H1 (cell line): ENCODE measurements around the gene NRXN3. TPM values are rescaled to one million over a fixed set of nuclear protein-coding genes. Genes with fewer than 3 reads are reported as not detected.
A peak's percentile ranks its signal among the peaks of the same experiment; 100 is the strongest.

Source experiments
- CTCF ChIA-PET: fragments of 300-600 bp; sonication (Branson Sonifier 250); formaldehyde crosslinking; loops from one replicate; lab custom pipeline; 2021; ENCODE audit not compliant: partially characterized antibody; lab: Charles Lee
- POLR2A ChIA-PET: fragments of 300-600 bp; sonication (Branson Sonifier 250); formaldehyde crosslinking; loops from one replicate; lab custom pipeline; 2021; ENCODE audit warnings: inconsistent platforms; ENCODE audit not compliant: partially characterized antibody; lab: Charles Lee
- DNase-seq, 2 experiments: peaks; one replicate each; pipeline versions ENCODE4 v3.0.0 to v3.0.0-alpha.2; 2010 to 2022; ENCODE audit warnings: low spot score in 2 of 2, low read depth in 1 of 2, mixed read lengths in 1 of 2
- FAIRE-seq: peaks from 2 replicates; lab custom pipeline; 2011; peaks lifted over from hg19 to GRCh38; lab: Jason Lieb, UNC
- H2AFZ ChIP-seq: 2 replicates; pipeline ENCODE4 v1.8.1; 2012; ENCODE audit warnings: low read length, inconsistent platforms
- H2AK5ac ChIP-seq: 2 replicates; pipeline ENCODE4 v1.6.1; 2013; ENCODE audit warnings: low read depth, low read length
- H2BK120ac ChIP-seq: replicated peaks from 2 replicates; pipeline ENCODE3; 2013; ENCODE audit warnings: low read depth, low read length, inconsistent platforms
- H2BK12ac ChIP-seq: 2 replicates; pipeline ENCODE4 v1.6.1; 2013; ENCODE audit warnings: low read depth, low read length
- H2BK15ac ChIP-seq: 2 replicates; pipeline ENCODE4 v1.6.1; 2013; ENCODE audit warnings: low read length
- H2BK20ac ChIP-seq: 2 replicates; pipeline ENCODE4 v1.6.1; 2013; ENCODE audit warnings: low read length
- H2BK5ac ChIP-seq: 2 replicates; pipeline ENCODE4 v1.6.1; 2013; ENCODE audit warnings: low read depth, low read length
- H3K14ac ChIP-seq: 2 replicates; pipeline ENCODE4 v1.6.1; 2013; ENCODE audit warnings: inconsistent platforms; ENCODE audit not compliant: insufficient read length
- H3K18ac ChIP-seq: 2 replicates; pipeline ENCODE4 v1.6.1; 2013; ENCODE audit warnings: low read length; ENCODE audit errors: extremely low read depth
- H3K23ac ChIP-seq: 2 replicates; pipeline ENCODE4 v1.6.1; 2013; ENCODE audit warnings: inconsistent platforms; ENCODE audit not compliant: insufficient read length
- H3K23me2 ChIP-seq: 2 replicates; pipeline ENCODE4 v1.6.1; 2013; ENCODE audit warnings: low read depth, low read length
- H3K27ac ChIP-seq: 2 replicates; pipeline ENCODE4 v1.6.1; 2011; ENCODE audit warnings: low read depth, low read length, inconsistent platforms
- H3K27me3 ChIP-seq, 4 experiments: replicated peaks in 1 of 4; 1 replicate in 1 of 4; 2 replicates in 3 of 4; pipeline versions ENCODE4 v1.6.1 to v1.8.1; 2011 to 2013; ENCODE audit warnings: low read length in 3 of 4, mild to moderate bottlenecking in 3 of 4, inconsistent platforms in 2 of 4, mixed read lengths in 2 of 4, moderate library complexity in 1 of 4; ENCODE audit not compliant: control insufficient read depth in 3 of 4, insufficient read depth in 3 of 4; ENCODE audit errors: extremely low read depth in 1 of 4
- H3K36me3 ChIP-seq, 4 experiments: 2 replicates each; pipeline versions ENCODE4 v1.6.1 to v1.8.1; 2011 to 2013; ENCODE audit warnings: mild to moderate bottlenecking in 4 of 4, low read length in 3 of 4, moderate library complexity in 2 of 4, control low read depth in 1 of 4, inconsistent platforms in 1 of 4; ENCODE audit not compliant: insufficient read depth in 4 of 4, control insufficient read depth in 2 of 4
- H3K4ac ChIP-seq: replicated peaks from 2 replicates; pipeline ENCODE3; 2013; ENCODE audit warnings: low read length, low read depth, mixed read lengths, inconsistent platforms; ENCODE audit not compliant: insufficient read length
- H3K4me1 ChIP-seq, 4 experiments: replicated peaks in 1 of 4; 1 replicate in 1 of 4; 2 replicates in 3 of 4; pipeline versions ENCODE4 v1.6.1 to v1.8.1; 2011 to 2013; ENCODE audit warnings: low read length in 3 of 4, inconsistent platforms in 2 of 4, mixed read lengths in 1 of 4; ENCODE audit not compliant: insufficient read depth in 4 of 4, control insufficient read depth in 3 of 4
- H3K4me2 ChIP-seq, 2 experiments: 2 replicates each; pipeline versions ENCODE4 v1.6.1 to v1.8.1; 2011 to 2013; ENCODE audit warnings: low read depth in 2 of 2, low read length in 2 of 2, control low read depth in 1 of 2, inconsistent platforms in 1 of 2, mild to moderate bottlenecking in 1 of 2; ENCODE audit not compliant: insufficient read depth in 1 of 2
- H3K4me3 ChIP-seq, 4 experiments: fragments of 200-600, 300-600 bp in 1 of 4; sonication (generic), shearing (Covaris generic), sonication (Bioruptor Twin) in 1 of 4; 2 replicates each; pipeline versions ENCODE4 v1.5.1 to v1.8.1; 2011 to 2016; ENCODE audit warnings: low read length in 4 of 4, low read depth in 3 of 4, control low read depth in 2 of 4, inconsistent platforms in 2 of 4, mild to moderate bottlenecking in 2 of 4, mixed read lengths in 1 of 4, moderate library complexity in 1 of 4; ENCODE audit not compliant: insufficient read depth in 2 of 4; ENCODE audit errors: extremely low read depth in 1 of 4
- H3K56ac ChIP-seq: replicated peaks from 2 replicates; pipeline ENCODE3; 2013; ENCODE audit warnings: low read depth, mild to moderate bottlenecking, mixed read lengths, low read length, inconsistent platforms; ENCODE audit not compliant: insufficient read length
- H3K79me1 ChIP-seq: 2 replicates; pipeline ENCODE4 v1.6.1; 2013; ENCODE audit warnings: low read depth, low read length, control low read depth
- H3K79me2 ChIP-seq, 2 experiments: 2 replicates each; pipeline versions ENCODE4 v1.6.1 to v1.8.1; 2012 to 2013; ENCODE audit warnings: low read length in 2 of 2, mild to moderate bottlenecking in 2 of 2, inconsistent platforms in 1 of 2; ENCODE audit not compliant: insufficient read depth in 2 of 2, control insufficient read depth in 1 of 2
- H3K9ac ChIP-seq, 4 experiments: replicated peaks in 1 of 4; 1 replicate in 1 of 4; 2 replicates in 3 of 4; pipeline versions ENCODE4 v1.6.1 to v1.8.1; 2011 to 2013; ENCODE audit warnings: low read depth in 3 of 4, low read length in 3 of 4, control low read depth in 2 of 4, mild to moderate bottlenecking in 2 of 4, moderate library complexity in 2 of 4, inconsistent platforms in 1 of 4; ENCODE audit errors: extremely low read depth in 1 of 4
- H3K9me3 ChIP-seq, 2 experiments: 2 replicates each; pipeline versions ENCODE4 v1.6.1 to v1.8.1; 2012 to 2013; ENCODE audit warnings: mild to moderate bottlenecking in 2 of 2, moderate library complexity in 2 of 2, control low read depth in 1 of 2, inconsistent platforms in 1 of 2, low read depth in 1 of 2, low read length in 1 of 2, mixed read lengths in 1 of 2; ENCODE audit not compliant: insufficient read depth in 2 of 2
- H4K20me1 ChIP-seq, 2 experiments: replicated peaks in 1 of 2; 2 replicates each; pipeline versions ENCODE3 to v1.8.1; 2011 to 2013; ENCODE audit warnings: inconsistent platforms in 2 of 2, low read length in 2 of 2, mild to moderate bottlenecking in 1 of 2; ENCODE audit not compliant: insufficient read depth in 2 of 2, control insufficient read depth in 1 of 2
- H4K5ac ChIP-seq: 2 replicates; pipeline ENCODE4 v1.6.1; 2013; ENCODE audit warnings: low read length, low read depth, mixed read lengths, inconsistent platforms; ENCODE audit not compliant: insufficient read length
- H4K8ac ChIP-seq: 2 replicates; pipeline ENCODE4 v1.8.0; 2013; ENCODE audit warnings: mild to moderate bottlenecking, moderate library complexity, low read length, inconsistent platforms; ENCODE audit not compliant: insufficient read depth; ENCODE audit errors: extremely low read depth
- H4K91ac ChIP-seq: replicated peaks from 2 replicates; pipeline ENCODE3; 2013; ENCODE audit warnings: low read length, mixed read lengths, inconsistent platforms; ENCODE audit not compliant: insufficient read length
- BCL11A ChIP-seq, 2 experiments: IDR thresholded peaks; one replicate each; pipeline ENCODE4 v1.6.1; 2011; ENCODE audit warnings: low read depth in 2 of 2, low read length in 2 of 2, mild to moderate bottlenecking in 2 of 2
- CTCF ChIP-seq, 3 experiments: IDR thresholded peaks; 1 replicate in 2 of 3; 2 replicates in 1 of 3; pipeline versions ENCODE4 v1.5.1 to v1.6.1; 2011; ENCODE audit warnings: low read length in 3 of 3, mild to moderate bottlenecking in 3 of 3, inconsistent platforms in 2 of 3, low read depth in 1 of 3, moderate library complexity in 1 of 3; ENCODE audit not compliant: insufficient read depth in 1 of 3; ENCODE audit errors: control extremely low read depth in 1 of 3
- JUN ChIP-seq: IDR thresholded peaks from 2 replicates; pipeline ENCODE4 v1.6.1; 2011; ENCODE audit warnings: low read depth, mild to moderate bottlenecking, improper control_type of control experiment, low read length
- WGBS, 2 experiments: shearing (Covaris generic) in 1 of 2; methylation state at CpG; one replicate each; pipeline versions ENCODE4 v1.1.6 to v1.1.7; 2013 to 2015; ENCODE audit warnings: low lambda C conversion rate in 2 of 2, mixed read lengths in 2 of 2, inconsistent platforms in 1 of 2, low coverage in 1 of 2, missing lambda C conversion rate in 1 of 2; ENCODE audit not compliant: insufficient replicate concordance in 2 of 2, insufficient coverage in 1 of 2, insufficient read length in 1 of 2; ENCODE audit errors: extremely low coverage in 1 of 2, missing lambda C conversion rate in 1 of 2; 5-methylcytosine and 5-hydroxymethylcytosine counted together
- polyA plus RNA-seq, 7 experiments: library from polyadenylated mRNA; depleted of rRNA in 3 of 7; stranded (reverse) in 5 of 7; unstranded in 2 of 7; fragments of >200 nt in 5 of 7; fragments of 200-250 nt in 2 of 7; gene quantifications; 1 replicate in 5 of 7; 2 replicates in 1 of 7; 4 replicates in 1 of 7; pipeline versions ENCODE4 v1.2.1 to v1.2.3, GENCODE V29; 2011 to 2013; ENCODE audit warnings: missing spikeins in 2 of 7, mixed read lengths in 2 of 7
- total RNA-seq: library from RNA; stranded (reverse); fragmentation: NEBNext Ultra II Directional; extraction: Animal tissue kit (Norgen Biotek cat#: 25700); gene quantifications from 2 replicates; pipeline ENCODE4 v1.2.1, GENCODE V29; 2021

The NRXN3 gene
- total and polyA plus RNA-seq, 2 of the 8 experiments (the other 6 are each of a cell fraction or from before 2014, with no cell fraction given) = 2.6 to 4.1 TPM

GRCh38 chr14:78700236-78700635 lies 530.1 kb downstream of the NRXN3 start:
- no peaks in the 10 kb centered on the region for H3K9me3 ChIP-seq
- no peaks in the 10 kb centered on the region for H3K27me3 ChIP-seq
- H4K20me1 ChIP-seq = no peaks in the 10 kb centered on the region
- H3K56ac ChIP-seq = no peak overlapping the region
- no peaks in the 10 kb centered on the region for H3K23me2 ChIP-seq
- DNase-seq (no peak), FAIRE-seq (no peak)
- H3K4me3 ChIP-seq = no peak overlapping the region
- no peaks in the 10 kb centered on the region for H3K4me1 ChIP-seq
- no peak overlapping the region for H4K8ac ChIP-seq
- no peaks in the 10 kb centered on the region for H3K79me2 ChIP-seq
- no peak overlapping the region for H2BK120ac ChIP-seq
- H2BK12ac ChIP-seq = no peak overlapping the region
- ChIA-PET POLR2A (no interaction called here), CTCF (interaction anchor here (0.6 to 10.1 kb wide), 12 partner anchors 10 to 148 kb away, joined by 3 to 84 read pairs (median 4); no protein-coding TSS in a partner anchor)
- no peak overlapping the region for H2AFZ ChIP-seq
- no peak overlapping the region for H2AK5ac ChIP-seq
- TF ChIP-seq CTCF (IDR thresholded peaks at IDR 0.05; ENCODE audit: control extremely low read depth in 1 of 3, insufficient read depth in 1 of 3, low read depth in 1 of 3, low read length in 3 of 3) (peak in 1 of 3 experiments; percentile 21; a peak in 1 of 4 replicates), BCL11A (IDR thresholded peaks at IDR 0.05; ENCODE audit: low read depth in 2 of 2, low read length in 2 of 2) (no peak), JUN (no peak)
- 87% methylated on average over 2 of the region's 2 CpGs; no CpG with 5 or more reads in 1 of the 2 experiments for WGBS, 2 experiments
- no peaks in the 10 kb centered on the region for H3K36me3 ChIP-seq
- no peak overlapping the region for H3K23ac ChIP-seq
- no peak overlapping the region for H2BK15ac ChIP-seq
- no peak overlapping the region for H3K14ac ChIP-seq
- no peak overlapping the region for H3K4me2 ChIP-seq
- H3K4ac ChIP-seq = no peak overlapping the region
- H4K5ac ChIP-seq = no peak overlapping the region
- H4K91ac ChIP-seq = no peak overlapping the region
- no peaks in the 10 kb centered on the region for H3K79me1 ChIP-seq
- no peak overlapping the region for H2BK20ac ChIP-seq
- no peak overlapping the region for H3K27ac ChIP-seq
- no peak overlapping the region for H3K9ac ChIP-seq
- H2BK5ac ChIP-seq = no peak overlapping the region
- no peak overlapping the region for H3K18ac ChIP-seq
